Heart right ventricle (tissue), 16 donors: ENCODE results near the gene MAPK7. TPM values are rescaled to one million over a fixed set of nuclear protein-coding genes. Genes with fewer than 3 reads are reported as not detected.
A peak's percentile ranks its signal among the peaks of the same experiment; 100 is the strongest.

Source experiments
- ATAC-seq, 8 donors: fragments of 200-7000 bp; cut with Tn5 transposase; one replicate each; pipeline ENCODE4 v1.9.1; 2020; ENCODE audit warnings: mild to moderate bottlenecking in 8 of 8, moderate library complexity in 8 of 8, moderate number of reproducible peaks in 1 of 8
- DNase-seq, 2 donors: peaks; one replicate each; pipeline ENCODE4 v3.0.0-alpha.2; 2020
- H3K27ac ChIP-seq, 10 donors: fragments of 200-600 bp; sonication (generic) in 2 of 10; one replicate each; pipeline versions ENCODE4 v1.5.0 to v1.8.0; 2020 to 2022; ENCODE audit warnings: mild to moderate bottlenecking in 3 of 10
- H3K27me3 ChIP-seq, 7 donors: fragments of 200-600 bp; one replicate each; pipeline ENCODE4 v1.8.0; 2021 to 2022; ENCODE audit warnings: mild to moderate bottlenecking in 2 of 7
- H3K36me3 ChIP-seq, 9 donors: fragments of 200-600 bp; sonication (generic) in 1 of 9; one replicate each; pipeline versions ENCODE4 v1.5.0 to v1.8.0; 2020 to 2022; ENCODE audit warnings: mild to moderate bottlenecking in 2 of 9
- H3K4me1 ChIP-seq, 9 donors: fragments of 200-600 bp; sonication (generic) in 1 of 9; one replicate each; pipeline versions ENCODE4 v1.5.0 to v1.8.0; 2020 to 2022; ENCODE audit warnings: mild to moderate bottlenecking in 4 of 9
- H3K4me3 ChIP-seq, 10 donors: fragments of 200-600 bp; sonication (generic) in 2 of 10; one replicate each; pipeline versions ENCODE4 v1.5.0 to v1.8.0; 2020 to 2022; ENCODE audit warnings: mild to moderate bottlenecking in 7 of 10, moderate library complexity in 2 of 10
- H3K9me3 ChIP-seq, 11 donors: fragments of 200-600 bp in 10 of 11; sonication (generic) in 2 of 11; one replicate each; pipeline versions ENCODE4 v1.5.0 to v1.8.0; 2013 to 2022; ENCODE audit warnings: mild to moderate bottlenecking in 2 of 11, control low read depth in 1 of 11, moderate library complexity in 1 of 11
- WGBS, 2 donors: extraction: QIAGEN DNeasy Blood & Tissue Kit; methylation state at CpG; one replicate each; pipeline ENCODE4 v1.1.7; 2013; ENCODE audit warnings: inconsistent platforms in 1 of 2; 5-methylcytosine and 5-hydroxymethylcytosine counted together
- intact Hi-C, 10 donors: fragments of 100-400 bp; cut with DNase I; formaldehyde crosslinking; loops; one replicate each; pipeline versions ENCODE4 v1.11.1 to v1.14.2; 2022
- polyA plus RNA-seq, 2 donors: library from polyadenylated mRNA; stranded (reverse); fragments of 200-250 nt; gene quantifications; one replicate each; pipeline ENCODE4 v1.2.3, GENCODE V29; 2013
- total RNA-seq, 10 donors: library from RNA; stranded (reverse); fragmentation: NEBNext Ultra II Directional in 3 of 10; extraction: Animal tissue kit (Norgen Biotek cat#: 25700) in 3 of 10; gene quantifications; one replicate each; pipeline versions ENCODE4 v1.2.1 to v1.2.4, GENCODE V29; 2021 to 2023
- TF ChIP-seq, protein P1 (sequence below), 9 donors: fragments of 200-600 bp; sonication (generic) in 2 of 9; IDR thresholded peaks; one replicate each; pipeline versions ENCODE4 v1.5.0 to v1.8.0; 2021 to 2022; ENCODE audit warnings: antibody characterized with exemption in 9 of 9, mild to moderate bottlenecking in 5 of 9, moderate library complexity in 1 of 9
- donor health status: Arrhythmogenic right ventricular cardiomyopathy.
- donor health status: ischemic (EF 13 %, LVEDD 7.1; RV severe dilation, severe dysfunction).
- donor health status: healthy with polysubstance abuse.
- donor health status: DM: no; HTN: yes; CAD: no.
- donor health status: DM: no; HTN: no; CAD: no.
- donor health status: ischemic (EF 25% LVEDD 6.9; RV normal size, moderate dysfunction).
- donor health status: ischemic (EF 25% LVEDD 5.7; RV mildly dilated, moderate dysfunction).
- donor health status: healthy.
- donor health status: DM: yes; HTN: yes; CAD: no.
- donor health status: Ischemic cardiomyopathy.
- donor health status: ischemic (EF 35%, LVEDD 5.7; RV mildly dilated, moderate dysfunction).
- donor health status: nonischemic (EF 11% LVEDD 7.7; RV severe dilation, severe dysfunction).
- donor health status: DM: yes; HTN: yes; CAD: no.
- donor health status: PGD.
- donor health status: ischemic (EF 29% LVEDD 5.4; RV normal size, mild dysfunction).
- donor health status: nonischemic (EF 23%, LVEDD 6.1; RV moderate dilation, normal function).

The MAPK7 gene
- total and polyA plus RNA-seq, 12 donors: 7.3 to 16.6 (median 11.4) TPM

- intact Hi-C loops: no loop called here
- TF ChIP-seq, protein P1, sequence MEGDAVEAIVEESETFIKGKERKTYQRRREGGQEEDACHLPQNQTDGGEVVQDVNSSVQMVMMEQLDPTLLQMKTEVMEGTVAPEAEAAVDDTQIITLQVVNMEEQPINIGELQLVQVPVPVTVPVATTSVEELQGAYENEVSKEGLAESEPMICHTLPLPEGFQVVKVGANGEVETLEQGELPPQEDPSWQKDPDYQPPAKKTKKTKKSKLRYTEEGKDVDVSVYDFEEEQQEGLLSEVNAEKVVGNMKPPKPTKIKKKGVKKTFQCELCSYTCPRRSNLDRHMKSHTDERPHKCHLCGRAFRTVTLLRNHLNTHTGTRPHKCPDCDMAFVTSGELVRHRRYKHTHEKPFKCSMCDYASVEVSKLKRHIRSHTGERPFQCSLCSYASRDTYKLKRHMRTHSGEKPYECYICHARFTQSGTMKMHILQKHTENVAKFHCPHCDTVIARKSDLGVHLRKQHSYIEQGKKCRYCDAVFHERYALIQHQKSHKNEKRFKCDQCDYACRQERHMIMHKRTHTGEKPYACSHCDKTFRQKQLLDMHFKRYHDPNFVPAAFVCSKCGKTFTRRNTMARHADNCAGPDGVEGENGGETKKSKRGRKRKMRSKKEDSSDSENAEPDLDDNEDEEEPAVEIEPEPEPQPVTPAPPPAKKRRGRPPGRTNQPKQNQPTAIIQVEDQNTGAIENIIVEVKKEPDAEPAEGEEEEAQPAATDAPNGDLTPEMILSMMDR (IDR thresholded peaks at IDR 0.05): no peak
- Histone ChIP-seq H3K36me3 (no peaks in the 10 kb centered on the region), H3K9me3 (no peaks in the 10 kb centered on the region), H3K4me3 (no peak overlapping the region), H3K4me1 (peaks cover 2 to 46% (median 32%) of the 10 kb centered on the region in 9 donors), H3K27me3 (no peaks in the 10 kb centered on the region), H3K27ac (no peak overlapping the region)
- no peak for DNase-seq
- no peak for ATAC-seq
- WGBS, 2 donors: 87 to 96% methylated on average over 2 of the region's 2 CpGs
These were observed 12.7 kb downstream of the MAPK7 start for GRCh38 chr17:19390951-19391350.

DNA sequence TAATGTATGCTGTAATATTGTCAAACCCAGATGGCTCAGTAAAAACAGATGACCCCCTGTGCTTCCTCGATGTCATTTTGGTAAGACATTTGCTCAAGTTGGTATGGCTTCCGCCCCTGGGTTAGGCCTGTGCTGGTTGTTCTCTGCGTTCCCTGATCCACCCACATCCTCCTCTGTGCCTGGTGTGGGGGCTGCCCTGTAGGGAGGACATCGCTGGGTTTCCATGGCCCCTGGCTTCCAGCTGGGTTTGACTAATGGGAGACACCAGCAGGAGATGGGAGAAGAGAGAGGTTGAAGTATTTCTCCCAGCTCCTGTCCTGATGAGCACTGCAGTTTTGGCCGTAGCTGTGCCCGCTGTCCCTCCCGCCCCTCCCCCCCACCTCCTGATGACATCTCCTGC lies 13.1 kb downstream of the MAPK7 start:
- Histone ChIP-seq H3K36me3 (no peaks in the 10 kb centered on the region), H3K9me3 (no peaks in the 10 kb centered on the region), H3K4me3 (no peak overlapping the region), H3K27ac (no peak overlapping the region), H3K27me3 (no peaks in the 10 kb centered on the region), H3K4me1 (peaks cover 0 to 41% (median 27%) of the 10 kb centered on the region in 9 donors)
- TF ChIP-seq, protein P1 (IDR thresholded peaks at IDR 0.05): no peak
- DNase-seq (no peak), ATAC-seq (no peak)
- 79 to 91% methylated on average over 7 of the region's 7 CpGs for WGBS, 2 donors
- intact Hi-C loops: no loop called here

GRCh38 chr17:19392303-19392702 lies 14.0 kb downstream of the MAPK7 start:
- peaks cover 0 to 34% (median 20%) of the 10 kb centered on the region in 9 donors for H3K4me1 ChIP-seq
- no peak for DNase-seq
- TF ChIP-seq, protein P1 (IDR thresholded peaks at IDR 0.05): no peak

GRCh38 chr17:19397556-19398041 lies 19.3 kb downstream of the MAPK7 start:
- H3K4me1 ChIP-seq: peaks cover 0 to 26% (median 17%) of the 10 kb centered on the region in 9 donors
- WGBS, 2 donors: 71 to 73% methylated on average over 6 of the region's 6 CpGs
- H3K4me3 ChIP-seq: no peak overlapping the region

More at GRCh38 chr17:19392303-19392702, 14.0 kb downstream of the MAPK7 start:
- no peaks in the 10 kb centered on the region for H3K27me3 ChIP-seq
- no peaks in the 10 kb centered on the region for H3K36me3 ChIP-seq
- H3K27ac ChIP-seq: no peak overlapping the region
- H3K9me3 ChIP-seq: no peaks in the 10 kb centered on the region
- no peak overlapping the region for H3K4me3 ChIP-seq
- no peak for ATAC-seq
- intact Hi-C loops: no loop called here
- whole genome bisulfite sequencing, 2 donors: 75 to 76% methylated on average over 7 of the region's 7 CpGs

More at GRCh38 chr17:19397556-19398041, 19.3 kb downstream of the MAPK7 start:
- Histone ChIP-seq H3K27ac (peak overlapping the region in 5 of 10 donors; percentile 23 to 67 (median 48)), H3K36me3 (no peaks in the 10 kb centered on the region), H3K9me3 (no peaks in the 10 kb centered on the region), H3K27me3 (no peaks in the 10 kb centered on the region)
- intact Hi-C loops: loop anchor here in 1 of 10 donors (2.0 kb wide), 1 partner anchor 21 kb away; no protein-coding TSS in a partner anchor
- peak in 2 of 8 donors; percentile 19 to 34 for ATAC-seq
- TF ChIP-seq, protein P1 (IDR thresholded peaks at IDR 0.05): no peak
- no peak for DNase-seq
